CD4-positive, alpha-beta T cell treated with Interleukin-4 for 1 hour (primary cell): ENCODE data around the gene CAMTA2.
"Not testable (repeated sequence)": the region's sequence is repeated elsewhere in the genome, so short reads cannot be mapped to it uniquely, and the experiment has no call there.

ENCODE experiments used
- DNase-seq, 2 donors: peaks; one replicate each; pipeline ENCODE4 v3.0.0-alpha.2; 2020 to 2022

CAMTA2 gene

GRCh38 chr17:4926577-4927335, 60.7 kb downstream of the CAMTA2 start:
- not testable (repeated sequence) for DNase-seq

- no peak for DNase-seq
Observed at GRCh38 chr17:4921320-4921719, 66.2 kb downstream of the CAMTA2 start.

- peak in 1 of 2 donors; percentile 51 for DNase-seq
Observed at GRCh38 chr17:4920351-4921048, 67.0 kb downstream of the CAMTA2 start.

GRCh38 chr17:4919511-4920047, 67.9 kb downstream of the CAMTA2 start:
- DNase-seq = no peak
